HG03135 (cell line): ENCODE data around the gene ITGB4.
A peak's percentile ranks its signal among the peaks of the same experiment; 100 is the strongest.
"Not testable (repeated sequence)": the region's sequence is repeated elsewhere in the genome, so short reads cannot be mapped to it uniquely, and the experiment has no call there.

Source experiments
- ATAC-seq: cut with Tn5 transposase; IDR thresholded peaks from one replicate; pipeline ENCODE4 v1.9.1; 2021; ENCODE audit warnings: mild to moderate bottlenecking, moderate library complexity; ENCODE audit not compliant: unreplicated experiment

ITGB4 gene

GRCh38 chr17:75752405-75752709 is 31.1 kb downstream of the ITGB4 start:
- no peak for ATAC-seq

- no peak for ATAC-seq
These were observed 31.7 kb downstream of the ITGB4 start for GRCh38 chr17:75752802-75753513.

- peak; percentile 52 for ATAC-seq
These were observed 32.5 kb downstream of the ITGB4 start for GRCh38 chr17:75753514-75754377.

- ATAC-seq, result no peak
These were observed 33.3 kb downstream of the ITGB4 start for GRCh38 chr17:75754378-75755204.

GRCh38 chr17:75755205-75755901 is 34.1 kb downstream of the ITGB4 start:
- ATAC-seq, result no peak

- no peak for ATAC-seq
These were observed 34.7 kb downstream of the ITGB4 start for GRCh38 chr17:75755990-75756389.

GRCh38 chr17:75756451-75757085 is 35.3 kb downstream of the ITGB4 start:
- no peak for ATAC-seq

GRCh38 chr17:75757086-75757681 is 35.9 kb downstream of the ITGB4 start:
- ATAC-seq, result no peak

GRCh38 chr17:75758131-75758905 is 37.1 kb downstream of the ITGB4 start:
- no peak for ATAC-seq

GRCh38 chr17:75759457-75759856 is 38.2 kb downstream of the ITGB4 start:
- ATAC-seq, result no peak

- not testable (repeated sequence) for ATAC-seq
These were observed 38.9 kb downstream of the ITGB4 start for GRCh38 chr17:75759978-75760640.

- no peak for ATAC-seq
These were observed 41.4 kb downstream of the ITGB4 start for GRCh38 chr17:75762513-75763268.

- no peak for ATAC-seq
These were observed 42.0 kb downstream of the ITGB4 start for GRCh38 chr17:75763269-75763607.

- ATAC-seq, result no peak
These were observed 42.6 kb downstream of the ITGB4 start for GRCh38 chr17:75763613-75764416.

GRCh38 chr17:75764417-75764710 is 43.1 kb downstream of the ITGB4 start:
- ATAC-seq, result no peak

GRCh38 chr17:75764711-75765421 is 43.6 kb downstream of the ITGB4 start, which contains the start of gene GALK1:
TSS of gene GALK1 (minus strand) at chr17:75765192. CDS start at chr17:75765136, 56 bp downstream.
- no peak for ATAC-seq

GRCh38 chr17:75765981-75766380 is 44.7 kb downstream of the ITGB4 start:
- ATAC-seq, result no peak
